Kidney epithelial cell (primary cell): ENCODE results near the gene CARD11. TPM values are rescaled to one million over a fixed set of nuclear protein-coding genes. Genes with fewer than 3 reads are reported as not detected.

Experiments
- DNase-seq: peaks from one replicate; pipeline ENCODE4 v3.0.0-alpha.2; 2010; ENCODE audit warnings: low read depth
- H3K27me3 ChIP-seq: 2 replicates; pipeline ENCODE4 v1.6.0; 2011; ENCODE audit warnings: low read length; ENCODE audit not compliant: control insufficient read depth, insufficient read depth
- H3K36me3 ChIP-seq: 2 replicates; pipeline ENCODE4 v1.5.1; 2011; ENCODE audit warnings: low read length; ENCODE audit not compliant: control insufficient read depth, insufficient read depth
- H3K4me3 ChIP-seq: 2 replicates; pipeline ENCODE4 v1.5.1; 2011; ENCODE audit warnings: low read depth, mild to moderate bottlenecking, control low read depth, low read length
- CTCF ChIP-seq: IDR thresholded peaks from 2 replicates; pipeline ENCODE4 v1.5.1; 2011; ENCODE audit warnings: mild to moderate bottlenecking, moderate library complexity, low read length, control low read depth, inconsistent platforms; ENCODE audit not compliant: insufficient read depth, poor library complexity, severe bottlenecking
- total RNA-seq: library from RNA; depleted of rRNA; stranded (reverse); fragments of >200 nt; gene quantifications from 2 replicates; pipeline ENCODE4 v1.2.3, GENCODE V29; 2015

CARD11 gene
- total RNA-seq, 1 donor from 2014 or later, result 31.0 TPM

- Histone ChIP-seq H3K4me3 (no peak overlapping the region), H3K36me3 (no peaks in the 10 kb centered on the region), H3K27me3 (no peaks in the 10 kb centered on the region)
- no peak for DNase-seq
- TF ChIP-seq CTCF, result no peak
Measured at GRCh38 chr7:3019801-3020200, 23.9 kb downstream of the CARD11 start.

GRCh38 chr7:3013975-3014792, 29.5 kb downstream of the CARD11 start:
- H3K27me3 ChIP-seq, result no peaks in the 10 kb centered on the region
- DNase-seq, result no peak
- no peaks in the 10 kb centered on the region for H3K36me3 ChIP-seq
- no peak overlapping the region for H3K4me3 ChIP-seq
- TF ChIP-seq CTCF, result no peak

DNA sequence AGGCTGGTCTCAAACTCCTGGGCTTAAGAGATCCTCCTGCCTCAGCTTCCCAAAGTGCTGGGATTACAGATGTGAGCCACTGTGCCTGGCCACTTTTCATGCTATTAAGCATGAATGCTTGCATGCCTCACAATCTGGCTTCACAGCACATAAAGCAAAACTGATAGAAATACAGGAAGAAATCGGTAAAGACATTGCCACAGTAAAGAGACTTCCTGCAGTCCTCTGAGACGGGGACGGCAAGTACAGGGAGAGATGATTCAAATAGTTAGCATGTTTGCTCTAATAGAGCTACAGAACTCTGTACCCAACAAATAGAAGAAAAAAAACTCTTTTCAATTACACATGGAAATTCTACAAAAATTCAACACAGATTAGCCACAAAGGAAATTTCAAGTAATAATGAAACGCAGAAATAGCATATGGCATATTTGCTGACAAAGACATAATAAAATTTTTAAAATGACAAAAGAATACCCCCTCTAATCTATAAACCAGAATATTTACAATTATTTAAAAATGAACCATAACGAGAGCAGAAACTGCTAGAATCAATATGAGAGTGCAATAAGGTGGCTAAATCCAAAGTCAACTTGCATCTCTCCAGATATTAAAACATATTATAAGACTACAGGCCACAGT, 32.3 kb downstream of the CARD11 start:
- Histone ChIP-seq H3K36me3 (no peaks in the 10 kb centered on the region), H3K4me3 (no peak overlapping the region), H3K27me3 (no peaks in the 10 kb centered on the region)
- DNase-seq, result no peak
- TF ChIP-seq CTCF, result no peak

- DNase-seq, result no peak
- Histone ChIP-seq H3K36me3 (no peaks in the 10 kb centered on the region), H3K27me3 (no peaks in the 10 kb centered on the region), H3K4me3 (no peak overlapping the region)
- TF ChIP-seq CTCF, result no peak
Measured at GRCh38 chr7:3010161-3010560, 33.5 kb downstream of the CARD11 start.

DNA sequence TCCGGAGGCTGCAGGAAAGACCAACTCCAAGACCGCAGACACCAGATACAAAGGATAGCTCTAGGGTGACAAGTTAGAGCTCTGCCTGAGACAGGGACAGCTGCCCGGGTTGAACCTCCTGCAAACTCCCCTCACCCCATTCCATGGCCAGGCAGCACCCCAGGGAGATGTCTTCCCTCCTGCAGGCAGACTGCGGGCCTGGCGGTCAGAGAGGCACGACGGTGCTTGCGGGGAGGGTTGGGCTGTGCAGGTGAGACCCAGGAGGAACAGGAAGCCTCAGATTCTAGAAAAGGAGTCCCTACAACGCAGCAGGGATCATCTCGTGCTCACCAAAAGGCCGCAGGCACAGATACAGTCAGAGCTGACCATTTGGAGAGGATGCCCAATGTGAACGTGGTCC, 34.6 kb downstream of the CARD11 start:
- Histone ChIP-seq H3K4me3 (no peak overlapping the region), H3K27me3 (no peaks in the 10 kb centered on the region), H3K36me3 (no peaks in the 10 kb centered on the region)
- no peak for DNase-seq
- TF ChIP-seq CTCF, result no peak

GRCh38 chr7:3008386-3008785, 35.3 kb downstream of the CARD11 start:
- no peaks in the 10 kb centered on the region for H3K27me3 ChIP-seq
- TF ChIP-seq CTCF, result no peak
- no peak for DNase-seq

More at GRCh38 chr7:3008386-3008785, 35.3 kb downstream of the CARD11 start:
- Histone ChIP-seq H3K36me3 (no peaks in the 10 kb centered on the region), H3K4me3 (no peak overlapping the region)
